GM18873 (cell line): Measurements from ENCODE around the gene BCKDHA.
"Not testable (repeated sequence)": the region's sequence is repeated elsewhere in the genome, so short reads cannot be mapped to it uniquely, and the experiment has no call there.

Source experiments
- ATAC-seq: cut with Tn5 transposase; IDR thresholded peaks from one replicate; pipeline ENCODE4 v1.9.1; 2021; ENCODE audit warnings: mild to moderate bottlenecking, moderate library complexity, moderate number of reproducible peaks; ENCODE audit not compliant: unreplicated experiment, low FRiP score

The BCKDHA gene

GRCh38 chr19:41401483-41401882 lies 3.9 kb downstream of the BCKDHA start:
- ATAC-seq = no peak

- no peak for ATAC-seq
These were observed 4.4 kb downstream of the BCKDHA start for GRCh38 chr19:41402010-41402409.

GRCh38 chr19:41403181-41403970 lies 5.8 kb downstream of the BCKDHA start:
- no peak for ATAC-seq

- ATAC-seq = no peak
These were observed 8.2 kb downstream of the BCKDHA start for GRCh38 chr19:41405776-41406175.

GRCh38 chr19:41407271-41407670 lies 9.7 kb downstream of the BCKDHA start:
- ATAC-seq = no peak

GRCh38 chr19:41408256-41408655 lies 10.6 kb downstream of the BCKDHA start:
- ATAC-seq = no peak

GRCh38 chr19:41408846-41409245 lies 11.2 kb downstream of the BCKDHA start:
- ATAC-seq = not testable (repeated sequence)

- ATAC-seq = no peak
These were observed 11.7 kb downstream of the BCKDHA start for GRCh38 chr19:41409288-41409687.

- ATAC-seq = no peak
These were observed 12.9 kb downstream of the BCKDHA start for GRCh38 chr19:41410336-41411054.

GRCh38 chr19:41411100-41411967 lies 13.7 kb downstream of the BCKDHA start:
- no peak for ATAC-seq

- no peak for ATAC-seq
These were observed 14.3 kb downstream of the BCKDHA start for GRCh38 chr19:41411968-41412265.

- ATAC-seq = no peak
These were observed 15.3 kb downstream of the BCKDHA start for GRCh38 chr19:41412953-41413352.

- ATAC-seq = no peak
These were observed 16.3 kb downstream of the BCKDHA start for GRCh38 chr19:41413947-41414346.

- ATAC-seq = no peak
These were observed 16.8 kb downstream of the BCKDHA start for GRCh38 chr19:41414461-41414860.

- no peak for ATAC-seq
These were observed 17.5 kb downstream of the BCKDHA start for GRCh38 chr19:41415154-41415571.

GRCh38 chr19:41416194-41416674 lies 18.6 kb downstream of the BCKDHA start:
- ATAC-seq = no peak

- ATAC-seq = no peak
These were observed 22.7 kb downstream of the BCKDHA start for GRCh38 chr19:41420101-41420880.

GRCh38 chr19:41421314-41421713 lies 23.7 kb downstream of the BCKDHA start:
- ATAC-seq = no peak

- ATAC-seq = no peak
These were observed 24.4 kb downstream of the BCKDHA start for GRCh38 chr19:41421973-41422372.

GRCh38 chr19:41422456-41422855 lies 24.8 kb downstream of the BCKDHA start:
- ATAC-seq = no peak
